ENCODE measurements around the gene LPCAT1. TPM values are rescaled to one million over a fixed set of nuclear protein-coding genes. Genes with fewer than 3 reads are reported as not detected.

The LPCAT1 gene
- total RNA-seq, 4 donors from 2014 or later = 8.8 to 59.4 (median 28.5) TPM

- Histone ChIP-seq H3K9me3 (no peaks in the 10 kb centered on the region), H3K4me3 (peak overlapping the region in 3 of 4 donors; percentile 1 to 31 (median 19)), H3K27me3 (no peaks in the 10 kb centered on the region), H3K4me1 (peaks cover 0 to 27% (median 0%) of the 10 kb centered on the region in 4 donors), H3K27ac (peak overlapping the region; percentile 25 to 79 (median 54)), H3K36me3 (peaks cover 0 to 11% (median 0%) of the 10 kb centered on the region in 3 donors)
- DNase-seq = peak in 2 of 3 donors; percentile 91 to 94
- TF ChIP-seq CTCF (IDR thresholded peaks at IDR 0.05) = peak in 1 of 6 experiments; percentile 3
- TF ChIP-seq POLR2A (IDR thresholded peaks at IDR 0.05) = no peak
Observed at GRCh38 chr5:1494780-1495524, 28.8 kb downstream of the LPCAT1 start.

- peaks cover 0 to 11% (median 0%) of the 10 kb centered on the region in 3 donors for H3K36me3 ChIP-seq
- peak overlapping the region in 2 of 4 donors; percentile 74 to 79 for H3K27ac ChIP-seq
- peak overlapping the region in 1 of 4 donors; percentile 31 for H3K4me3 ChIP-seq
- H3K4me1 ChIP-seq = peaks cover 0 to 24% (median 2%) of the 10 kb centered on the region in 4 donors
- TF ChIP-seq POLR2A (IDR thresholded peaks at IDR 0.05) = no peak
- TF ChIP-seq CTCF (IDR thresholded peaks at IDR 0.05) = no peak
- DNase-seq = no peak
- no peaks in the 10 kb centered on the region for H3K27me3 ChIP-seq
- no peaks in the 10 kb centered on the region for H3K9me3 ChIP-seq
Observed at GRCh38 chr5:1493941-1494340, 29.8 kb downstream of the LPCAT1 start.

GRCh38 chr5:1493413-1493812 is 30.3 kb downstream of the LPCAT1 start:
- no peak for DNase-seq
- TF ChIP-seq POLR2A (IDR thresholded peaks at IDR 0.05) = no peak
- no peaks in the 10 kb centered on the region for H3K9me3 ChIP-seq
- H3K27ac ChIP-seq = peak overlapping the region in 1 of 4 donors; percentile 79
- H3K4me1 ChIP-seq = peaks cover 0 to 24% (median 2%) of the 10 kb centered on the region in 4 donors
- no peaks in the 10 kb centered on the region for H3K27me3 ChIP-seq
- H3K4me3 ChIP-seq = peak overlapping the region in 1 of 4 donors; percentile 31
- peaks cover 0 to 11% (median 0%) of the 10 kb centered on the region in 3 donors for H3K36me3 ChIP-seq

- Histone ChIP-seq H3K4me1 (peaks cover 0 to 24% (median 2%) of the 10 kb centered on the region in 4 donors), H3K9me3 (no peaks in the 10 kb centered on the region), H3K27ac (peak overlapping the region in 1 of 4 donors; percentile 79), H3K4me3 (no peak overlapping the region), H3K27me3 (no peaks in the 10 kb centered on the region), H3K36me3 (peaks cover 0 to 13% (median 0%) of the 10 kb centered on the region in 3 donors)
- TF ChIP-seq POLR2A (IDR thresholded peaks at IDR 0.05) (no peak), CTCF (IDR thresholded peaks at IDR 0.05) (no peak)
- DNase-seq = no peak
Observed at GRCh38 chr5:1492757-1493156, 31.0 kb downstream of the LPCAT1 start.

GRCh38 chr5:1490376-1490775 is 33.4 kb downstream of the LPCAT1 start:
- peaks cover 0 to 35% (median 0%) of the 10 kb centered on the region in 3 donors for H3K36me3 ChIP-seq
- H3K9me3 ChIP-seq = no peaks in the 10 kb centered on the region
- no peak overlapping the region for H3K4me3 ChIP-seq
- H3K27ac ChIP-seq = peak overlapping the region in 1 of 4 donors; percentile 70
- H3K4me1 ChIP-seq = peaks cover 0 to 13% (median 2%) of the 10 kb centered on the region in 4 donors
- DNase-seq = peak in 1 of 3 donors; percentile 62
- no peaks in the 10 kb centered on the region for H3K27me3 ChIP-seq
- TF ChIP-seq CTCF (IDR thresholded peaks at IDR 0.05) (no peak), POLR2A (IDR thresholded peaks at IDR 0.05) (no peak)

- Histone ChIP-seq H3K4me1 (peaks cover 0 to 9% (median 2%) of the 10 kb centered on the region in 4 donors), H3K27me3 (no peaks in the 10 kb centered on the region), H3K4me3 (no peak overlapping the region), H3K27ac (peak overlapping the region in 1 of 4 donors; percentile 70), H3K36me3 (peaks cover 0 to 38% (median 0%) of the 10 kb centered on the region in 3 donors), H3K9me3 (no peaks in the 10 kb centered on the region)
- no peak for DNase-seq
- no peak for TF ChIP-seq CTCF (IDR thresholded peaks at IDR 0.05)
- TF ChIP-seq POLR2A (IDR thresholded peaks at IDR 0.05) = no peak
Observed at GRCh38 chr5:1489754-1490153, 34.0 kb downstream of the LPCAT1 start.

Measured in Peyer's patch (tissue), 4 donors.